ENCODE data around the gene WDCP.
"Not testable (repeated sequence)": the region's sequence is repeated elsewhere in the genome, so short reads cannot be mapped to it uniquely, and the experiment has no call there.

WDCP gene

GRCh38 chr2:24043133-24043532 is 4.1 kb downstream of the WDCP start:
- H3K23ac ChIP-seq (ENCODE audit: low read length in 2 of 2); H3K27me3 ChIP-seq (ENCODE audit: control insufficient read depth in 1 of 2, insufficient read depth in 1 of 2, low read length in 2 of 2); H4K91ac ChIP-seq (ENCODE audit: low read length); H3K18ac ChIP-seq (ENCODE audit: low read depth in 1 of 2, low read length in 2 of 2); H4K8ac ChIP-seq (ENCODE audit: low read length); H3K14ac ChIP-seq (ENCODE audit: low read length in 2 of 2); H2AK5ac ChIP-seq (ENCODE audit: low read length, severe bottlenecking); H2BK120ac ChIP-seq (ENCODE audit: low read depth, low read length); H3K9ac ChIP-seq (ENCODE audit: low read length); H3K9me3 ChIP-seq (ENCODE audit: control insufficient read depth, low read length); H2AFZ ChIP-seq (ENCODE audit: low read depth, low read length); H2BK12ac ChIP-seq (ENCODE audit: low read length in 2 of 2); H3K4ac ChIP-seq (ENCODE audit: low read depth in 1 of 2, low read length in 2 of 2); H3K27ac ChIP-seq (ENCODE audit: low read length, poor library complexity, severe bottlenecking); H3K4me2 ChIP-seq (ENCODE audit: low read length, poor library complexity, severe bottlenecking); H3K4me3 ChIP-seq (ENCODE audit: insufficient read depth in 1 of 2, low read depth in 1 of 2, low read length in 2 of 2); H2BK5ac ChIP-seq (ENCODE audit: low read depth, low read length, poor library complexity, severe bottlenecking); H2BK15ac ChIP-seq (ENCODE audit: low read depth, poor library complexity, severe bottlenecking); H3K4me1 ChIP-seq (ENCODE audit: control insufficient read depth, insufficient read depth, low read depth, low read length); DNase-seq: not testable (repeated sequence)
- Histone ChIP-seq H3K36me3 (ENCODE audit: control insufficient read depth in 1 of 2, insufficient read depth in 2 of 2, low read depth in 1 of 2, low read length in 2 of 2) (peaks cover 8 to 13% of the 10 kb centered on the region in 2 experiments), H3K79me1 (replicated peaks; ENCODE audit: low read length, poor library complexity, severe bottlenecking) (peaks cover 17% of the 10 kb centered on the region)
- 100% methylated on average over 5 of the region's 6 CpGs for WGBS

GRCh38 chr2:24040511-24040910 is 6.7 kb downstream of the WDCP start:
- Histone ChIP-seq H3K4me2 (ENCODE audit: low read length, poor library complexity, severe bottlenecking) (no peak overlapping the region), H3K27ac (ENCODE audit: low read length, poor library complexity, severe bottlenecking) (no peak overlapping the region), H2AK5ac (ENCODE audit: low read length, severe bottlenecking) (no peak overlapping the region), H3K9ac (ENCODE audit: low read length) (no peak overlapping the region), H3K9me3 (ENCODE audit: control insufficient read depth, low read length) (no peaks in the 10 kb centered on the region), H4K91ac (ENCODE audit: low read length) (no peak overlapping the region), H3K27me3 (ENCODE audit: control insufficient read depth in 1 of 2, insufficient read depth in 1 of 2, low read length in 2 of 2) (no peaks in the 10 kb centered on the region), H3K14ac (ENCODE audit: low read length in 2 of 2) (no peak overlapping the region), H3K23ac (ENCODE audit: low read length in 2 of 2) (no peak overlapping the region), H4K8ac (ENCODE audit: low read length) (no peak overlapping the region), H2AFZ (ENCODE audit: low read depth, low read length) (no peak overlapping the region), H2BK120ac (ENCODE audit: low read depth, low read length) (no peak overlapping the region), H3K4me3 (ENCODE audit: insufficient read depth in 1 of 2, low read depth in 1 of 2, low read length in 2 of 2) (no peak overlapping the region), H2BK15ac (ENCODE audit: low read depth, poor library complexity, severe bottlenecking) (no peak overlapping the region), H3K18ac (ENCODE audit: low read depth in 1 of 2, low read length in 2 of 2) (no peak overlapping the region), H3K4ac (ENCODE audit: low read depth in 1 of 2, low read length in 2 of 2) (no peak overlapping the region), H3K36me3 (ENCODE audit: control insufficient read depth in 1 of 2, insufficient read depth in 2 of 2, low read depth in 1 of 2, low read length in 2 of 2) (peaks cover 8 to 32% of the 10 kb centered on the region in 2 experiments), H3K79me1 (replicated peaks; ENCODE audit: low read length, poor library complexity, severe bottlenecking) (peaks cover 10% of the 10 kb centered on the region), H3K4me1 (ENCODE audit: control insufficient read depth, insufficient read depth, low read depth, low read length) (no peaks in the 10 kb centered on the region), H2BK5ac (ENCODE audit: low read depth, low read length, poor library complexity, severe bottlenecking) (no peak overlapping the region), H2BK12ac (ENCODE audit: low read length in 2 of 2) (no peak overlapping the region)
- DNase-seq: no peak
- 100% methylated on average over 3 of the region's 4 CpGs for WGBS

DNA sequence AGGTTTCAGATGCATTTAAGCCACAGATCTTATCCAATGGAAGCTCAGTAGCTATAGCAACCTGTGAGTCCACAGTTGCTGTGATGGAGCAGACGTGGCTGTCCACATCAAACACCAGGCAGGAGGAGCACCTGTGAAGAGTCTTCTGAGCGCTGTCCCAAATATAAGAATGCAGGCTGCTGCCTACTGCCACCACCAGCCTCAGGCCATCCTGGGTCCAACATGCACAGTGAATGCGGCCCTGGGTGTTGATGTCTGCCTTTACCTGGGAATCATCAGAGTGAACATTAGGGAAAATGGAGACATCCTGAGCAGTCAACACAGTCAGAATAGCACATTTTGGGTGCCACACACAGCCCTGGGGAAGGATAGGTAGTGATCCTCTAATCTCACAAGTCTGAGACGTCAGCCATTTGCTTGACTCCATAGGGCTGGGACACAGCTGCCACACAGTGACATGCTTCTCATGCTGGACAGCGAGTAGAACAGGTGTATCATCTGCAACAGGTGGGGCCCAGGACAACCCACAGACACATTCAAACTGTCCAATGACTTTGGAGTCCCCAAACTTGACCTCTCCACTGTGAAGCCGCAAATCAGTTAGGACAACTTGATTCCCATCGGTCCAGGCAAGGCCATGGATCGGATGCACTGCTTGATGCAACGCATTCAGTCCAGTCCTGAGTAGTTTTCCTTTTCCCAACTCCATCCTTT is 8.2 kb downstream of the WDCP start:
- Histone ChIP-seq H4K91ac (ENCODE audit: low read length) (no peak overlapping the region), H3K9me3 (ENCODE audit: control insufficient read depth, low read length) (no peaks in the 10 kb centered on the region), H2BK5ac (ENCODE audit: low read depth, low read length, poor library complexity, severe bottlenecking) (no peak overlapping the region), H2BK120ac (ENCODE audit: low read depth, low read length) (no peak overlapping the region), H3K4me1 (ENCODE audit: control insufficient read depth, insufficient read depth, low read depth, low read length) (no peaks in the 10 kb centered on the region), H3K27me3 (ENCODE audit: control insufficient read depth in 1 of 2, insufficient read depth in 1 of 2, low read length in 2 of 2) (no peaks in the 10 kb centered on the region), H2AK5ac (ENCODE audit: low read length, severe bottlenecking) (no peak overlapping the region), H4K8ac (ENCODE audit: low read length) (no peak overlapping the region), H3K27ac (ENCODE audit: low read length, poor library complexity, severe bottlenecking) (no peak overlapping the region), H3K4ac (ENCODE audit: low read depth in 1 of 2, low read length in 2 of 2) (no peak overlapping the region), H3K14ac (ENCODE audit: low read length in 2 of 2) (no peak overlapping the region), H2BK15ac (ENCODE audit: low read depth, poor library complexity, severe bottlenecking) (no peak overlapping the region), H3K23ac (ENCODE audit: low read length in 2 of 2) (no peak overlapping the region), H2BK12ac (ENCODE audit: low read length in 2 of 2) (no peak overlapping the region), H2AFZ (ENCODE audit: low read depth, low read length) (no peak overlapping the region), H3K36me3 (ENCODE audit: control insufficient read depth in 1 of 2, insufficient read depth in 2 of 2, low read depth in 1 of 2, low read length in 2 of 2) (peaks cover 8 to 32% of the 10 kb centered on the region in 2 experiments), H3K18ac (ENCODE audit: low read depth in 1 of 2, low read length in 2 of 2) (no peak overlapping the region), H3K4me3 (ENCODE audit: insufficient read depth in 1 of 2, low read depth in 1 of 2, low read length in 2 of 2) (no peak overlapping the region), H3K9ac (ENCODE audit: low read length) (no peak overlapping the region), H3K79me1 (replicated peaks; ENCODE audit: low read length, poor library complexity, severe bottlenecking) (peaks cover 12% of the 10 kb centered on the region), H3K4me2 (ENCODE audit: low read length, poor library complexity, severe bottlenecking) (no peak overlapping the region)
- no peak for DNase-seq
- WGBS: 90% methylated on average over 8 of the region's 9 CpGs

DNA sequence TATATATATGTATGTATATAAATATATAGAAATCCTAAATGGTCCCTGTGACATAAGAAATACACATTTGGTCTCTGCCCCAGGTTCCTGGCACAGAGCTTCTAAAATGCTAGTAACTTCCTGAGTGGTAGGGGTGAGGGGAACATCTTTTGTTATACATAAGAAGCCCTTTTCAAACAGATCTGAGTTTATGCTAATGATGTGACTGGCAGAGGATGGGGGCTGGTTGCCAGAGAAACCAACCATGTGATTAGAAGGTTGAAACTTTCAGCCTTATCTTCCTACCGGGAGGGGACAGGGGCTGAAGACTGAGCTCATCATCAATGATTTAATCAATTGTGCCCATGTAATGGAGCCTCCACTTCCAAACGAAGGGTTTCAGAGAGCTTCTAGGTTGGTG is 21.0 kb downstream of the WDCP start:
- Histone ChIP-seq H3K9me3 (ENCODE audit: control insufficient read depth, low read length) (no peaks in the 10 kb centered on the region), H4K91ac (ENCODE audit: low read length) (no peak overlapping the region), H2BK12ac (ENCODE audit: low read length in 2 of 2) (no peak overlapping the region), H3K4me2 (ENCODE audit: low read length, poor library complexity, severe bottlenecking) (no peak overlapping the region), H2AK5ac (ENCODE audit: low read length, severe bottlenecking) (no peak overlapping the region), H3K36me3 (ENCODE audit: control insufficient read depth in 1 of 2, insufficient read depth in 2 of 2, low read depth in 1 of 2, low read length in 2 of 2) (peaks cover 39 to 48% of the 10 kb centered on the region in 2 experiments), H3K9ac (ENCODE audit: low read length) (no peak overlapping the region), H2BK120ac (ENCODE audit: low read depth, low read length) (no peak overlapping the region), H3K4ac (ENCODE audit: low read depth in 1 of 2, low read length in 2 of 2) (no peak overlapping the region), H3K79me1 (replicated peaks; ENCODE audit: low read length, poor library complexity, severe bottlenecking) (peaks cover 6% of the 10 kb centered on the region), H3K14ac (ENCODE audit: low read length in 2 of 2) (no peak overlapping the region), H3K4me1 (ENCODE audit: control insufficient read depth, insufficient read depth, low read depth, low read length) (peaks cover 11% of the 10 kb centered on the region), H3K27me3 (ENCODE audit: control insufficient read depth in 1 of 2, insufficient read depth in 1 of 2, low read length in 2 of 2) (no peaks in the 10 kb centered on the region), H2BK5ac (ENCODE audit: low read depth, low read length, poor library complexity, severe bottlenecking) (no peak overlapping the region), H2AFZ (ENCODE audit: low read depth, low read length) (no peak overlapping the region), H2BK15ac (ENCODE audit: low read depth, poor library complexity, severe bottlenecking) (no peak overlapping the region), H3K18ac (ENCODE audit: low read depth in 1 of 2, low read length in 2 of 2) (no peak overlapping the region), H3K23ac (ENCODE audit: low read length in 2 of 2) (no peak overlapping the region), H4K8ac (ENCODE audit: low read length) (no peak overlapping the region), H3K27ac (ENCODE audit: low read length, poor library complexity, severe bottlenecking) (no peak overlapping the region), H3K4me3 (ENCODE audit: insufficient read depth in 1 of 2, low read depth in 1 of 2, low read length in 2 of 2) (no peak overlapping the region)
- no peak for DNase-seq
- WGBS: 59% methylated on average over 2 of the region's 2 CpGs
